Measurements from ENCODE around the gene PET117. TPM values are rescaled to one million over a fixed set of nuclear protein-coding genes. Genes with fewer than 3 reads are reported as not detected.

The PET117 gene, protein sequence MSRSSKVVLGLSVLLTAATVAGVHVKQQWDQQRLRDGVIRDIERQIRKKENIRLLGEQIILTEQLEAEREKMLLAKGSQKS
- total RNA-seq, result 7.4 and 7.8 TPM in 2 replicates

DNA sequence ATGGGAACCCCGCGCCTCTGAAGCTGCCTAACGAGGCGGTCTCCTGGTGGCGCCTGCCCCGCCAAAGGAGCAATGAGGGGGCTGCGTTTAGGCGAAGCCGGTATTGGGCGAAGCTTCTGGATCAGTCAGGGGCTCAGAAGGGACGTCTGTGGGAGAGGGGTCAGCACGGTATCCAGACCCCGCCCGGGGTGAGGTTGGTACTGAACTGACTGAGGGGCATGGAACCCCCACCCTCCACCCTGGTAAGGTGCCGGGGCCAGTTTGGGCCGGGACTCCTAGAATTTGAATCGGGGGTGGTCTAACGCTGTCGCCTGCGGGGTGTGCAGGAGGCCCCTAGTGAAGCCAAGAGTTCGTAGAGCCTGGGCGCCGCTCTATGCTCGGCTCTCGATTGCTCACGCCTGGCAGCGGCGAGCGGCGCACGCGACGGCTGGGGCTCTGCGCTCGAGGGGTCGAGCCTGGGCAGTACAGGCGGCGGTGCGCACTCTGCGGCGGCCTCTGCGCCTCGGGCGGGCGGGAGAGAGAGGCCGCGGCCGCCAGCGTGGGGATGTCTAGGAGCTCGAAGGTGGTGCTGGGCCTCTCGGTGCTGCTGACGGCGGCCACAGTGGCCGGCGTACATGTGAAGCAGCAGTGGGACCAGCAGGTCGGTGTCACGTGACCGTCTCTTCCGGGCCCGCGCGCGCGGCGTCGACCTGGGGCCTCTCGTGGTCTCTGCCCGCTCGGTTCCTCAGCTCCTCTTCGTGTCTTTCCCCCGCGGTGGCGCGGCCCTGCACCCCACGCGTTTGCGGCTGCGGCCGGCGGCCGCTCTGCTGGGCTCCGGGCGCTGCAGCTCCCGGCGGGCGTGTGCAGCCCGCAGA lies at the start of gene PET117, which contains the start of gene KAT14:
Gene PET117 (plus strand): TSS at position 452 of the 854 bp plus-strand sequence. CDS start 93 bp downstream, at position 545.
Gene KAT14 (plus strand): TSS at position 452 of the 854 bp plus-strand sequence. CDS start 4,798 bp downstream, outside the sequence.

Other genes starting within 250 kb of the PET117 start
- 59.6 and 67.6 TPM in 2 replicates for gene SNX5, start 169.1 kb upstream of the PET117 start, total RNA-seq
- 5.8 and 8.1 TPM in 2 replicates for gene MGME1, start 168.8 kb upstream of the PET117 start, total RNA-seq
- not detected in 2 replicates for gene OVOL2, start 79.9 kb upstream of the PET117 start, total RNA-seq
- 10.8 and 12.3 TPM in 2 replicates for gene KAT14, start within 50 bp of the PET117 start, total RNA-seq
- gene ZNF133, start 150.7 kb downstream of the PET117 start, total RNA-seq, result 21.7 and 23.0 TPM in 2 replicates